Measurements from ENCODE around the gene PCSK4.

DNA sequence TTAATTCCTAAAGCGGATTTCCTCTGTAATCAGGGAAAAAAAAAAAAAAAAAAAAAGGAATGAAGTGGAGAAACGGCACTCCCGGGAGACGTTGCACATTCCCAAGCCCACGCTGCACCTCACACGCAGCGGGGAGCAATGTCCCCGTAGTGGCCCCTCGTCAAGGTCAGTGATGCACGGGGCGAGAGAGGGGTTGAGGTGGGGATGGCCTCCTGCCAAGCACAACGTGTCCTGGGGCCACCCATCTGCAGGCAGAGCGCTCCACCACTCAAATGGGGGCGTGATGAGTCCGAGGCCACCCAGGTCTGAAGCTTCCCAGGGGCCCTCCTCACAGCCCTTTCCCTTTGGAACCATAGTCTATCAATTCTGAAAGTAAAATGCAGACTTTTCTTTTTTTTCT lies 48.8 kb upstream of the PCSK4 start:
- TF ChIP-seq, protein P1, sequence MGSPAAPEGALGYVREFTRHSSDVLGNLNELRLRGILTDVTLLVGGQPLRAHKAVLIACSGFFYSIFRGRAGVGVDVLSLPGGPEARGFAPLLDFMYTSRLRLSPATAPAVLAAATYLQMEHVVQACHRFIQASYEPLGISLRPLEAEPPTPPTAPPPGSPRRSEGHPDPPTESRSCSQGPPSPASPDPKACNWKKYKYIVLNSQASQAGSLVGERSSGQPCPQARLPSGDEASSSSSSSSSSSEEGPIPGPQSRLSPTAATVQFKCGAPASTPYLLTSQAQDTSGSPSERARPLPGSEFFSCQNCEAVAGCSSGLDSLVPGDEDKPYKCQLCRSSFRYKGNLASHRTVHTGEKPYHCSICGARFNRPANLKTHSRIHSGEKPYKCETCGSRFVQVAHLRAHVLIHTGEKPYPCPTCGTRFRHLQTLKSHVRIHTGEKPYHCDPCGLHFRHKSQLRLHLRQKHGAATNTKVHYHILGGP (tag by site-specific recombination; IDR thresholded peaks at IDR 0.05), result no peak
- TF ChIP-seq ZNF133 (tag by site-specific recombination; IDR thresholded peaks at IDR 0.05) (no peak), ZNF169 (tag by site-specific recombination; IDR thresholded peaks at IDR 0.05) (no peak), ZNF214 (tag by site-specific recombination; IDR thresholded peaks at IDR 0.05; ENCODE audit: borderline replicate concordance) (no peak), ZNF274 (IDR thresholded peaks at IDR 0.05; ENCODE audit: low read length) (no peak), ZNF274 (tag by site-specific recombination; IDR thresholded peaks at IDR 0.05; ENCODE audit: borderline replicate concordance) (no peak)
- TF ChIP-seq, protein P2, sequence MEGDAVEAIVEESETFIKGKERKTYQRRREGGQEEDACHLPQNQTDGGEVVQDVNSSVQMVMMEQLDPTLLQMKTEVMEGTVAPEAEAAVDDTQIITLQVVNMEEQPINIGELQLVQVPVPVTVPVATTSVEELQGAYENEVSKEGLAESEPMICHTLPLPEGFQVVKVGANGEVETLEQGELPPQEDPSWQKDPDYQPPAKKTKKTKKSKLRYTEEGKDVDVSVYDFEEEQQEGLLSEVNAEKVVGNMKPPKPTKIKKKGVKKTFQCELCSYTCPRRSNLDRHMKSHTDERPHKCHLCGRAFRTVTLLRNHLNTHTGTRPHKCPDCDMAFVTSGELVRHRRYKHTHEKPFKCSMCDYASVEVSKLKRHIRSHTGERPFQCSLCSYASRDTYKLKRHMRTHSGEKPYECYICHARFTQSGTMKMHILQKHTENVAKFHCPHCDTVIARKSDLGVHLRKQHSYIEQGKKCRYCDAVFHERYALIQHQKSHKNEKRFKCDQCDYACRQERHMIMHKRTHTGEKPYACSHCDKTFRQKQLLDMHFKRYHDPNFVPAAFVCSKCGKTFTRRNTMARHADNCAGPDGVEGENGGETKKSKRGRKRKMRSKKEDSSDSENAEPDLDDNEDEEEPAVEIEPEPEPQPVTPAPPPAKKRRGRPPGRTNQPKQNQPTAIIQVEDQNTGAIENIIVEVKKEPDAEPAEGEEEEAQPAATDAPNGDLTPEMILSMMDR (tag by site-specific recombination; IDR thresholded peaks at IDR 0.05), result no peak
- TF ChIP-seq, protein P3, sequence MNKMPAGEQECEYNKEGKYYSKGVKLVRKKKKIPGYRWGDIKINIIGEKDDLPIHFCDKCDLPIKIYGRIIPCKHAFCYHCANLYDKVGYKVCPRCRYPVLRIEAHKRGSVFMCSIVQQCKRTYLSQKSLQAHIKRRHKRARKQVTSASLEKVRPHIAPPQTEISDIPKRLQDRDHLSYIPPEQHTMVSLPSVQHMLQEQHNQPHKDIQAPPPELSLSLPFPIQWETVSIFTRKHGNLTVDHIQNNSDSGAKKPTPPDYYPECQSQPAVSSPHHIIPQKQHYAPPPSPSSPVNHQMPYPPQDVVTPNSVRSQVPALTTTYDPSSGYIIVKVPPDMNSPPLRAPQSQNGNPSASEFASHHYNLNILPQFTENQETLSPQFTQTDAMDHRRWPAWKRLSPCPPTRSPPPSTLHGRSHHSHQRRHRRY (tag by site-specific recombination; IDR thresholded peaks at IDR 0.05), result no peak

All from HEK293 (cell line).